ENCODE measurements around the gene C3orf38. TPM values are rescaled to one million over a fixed set of nuclear protein-coding genes. Genes with fewer than 3 reads are reported as not detected.

The C3orf38 gene
- total and polyA plus RNA-seq, 9 of the 15 experiments (the other 6 are each of a cell fraction or from before 2014, with no cell fraction given): 8.7 to 22.1 (median 16.2) TPM

DNA sequence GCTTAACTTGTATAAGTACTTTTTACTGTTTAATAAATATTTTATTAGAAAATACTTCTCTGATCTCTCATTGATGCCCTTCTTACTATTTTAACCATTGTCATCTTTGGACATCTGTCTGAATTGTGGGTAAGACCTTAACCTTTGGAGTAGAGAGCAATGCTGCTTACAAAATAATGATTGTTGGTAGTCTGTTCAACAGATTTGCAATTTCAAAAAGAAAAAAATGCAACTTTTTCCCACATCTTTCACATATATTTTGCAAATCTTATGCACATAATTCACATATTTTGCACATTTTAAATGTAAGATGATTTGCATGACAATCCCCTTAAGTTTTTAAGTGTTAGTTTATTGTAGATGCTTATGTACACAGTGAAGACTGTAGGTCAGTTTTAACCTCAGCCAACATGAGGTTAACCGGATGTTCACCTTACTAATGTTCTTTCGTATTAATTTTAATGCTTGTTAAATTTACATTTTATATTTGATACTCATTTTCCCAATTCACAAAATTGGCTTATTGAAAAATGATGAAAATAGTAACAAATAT is 16.7 kb downstream of the C3orf38 start (continued):
- TF ChIP-seq, protein P1, sequence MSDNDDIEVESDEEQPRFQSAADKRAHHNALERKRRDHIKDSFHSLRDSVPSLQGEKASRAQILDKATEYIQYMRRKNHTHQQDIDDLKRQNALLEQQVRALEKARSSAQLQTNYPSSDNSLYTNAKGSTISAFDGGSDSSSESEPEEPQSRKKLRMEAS (CRISPR knock-in tag; IDR thresholded peaks at IDR 0.05): no peak

DNA sequence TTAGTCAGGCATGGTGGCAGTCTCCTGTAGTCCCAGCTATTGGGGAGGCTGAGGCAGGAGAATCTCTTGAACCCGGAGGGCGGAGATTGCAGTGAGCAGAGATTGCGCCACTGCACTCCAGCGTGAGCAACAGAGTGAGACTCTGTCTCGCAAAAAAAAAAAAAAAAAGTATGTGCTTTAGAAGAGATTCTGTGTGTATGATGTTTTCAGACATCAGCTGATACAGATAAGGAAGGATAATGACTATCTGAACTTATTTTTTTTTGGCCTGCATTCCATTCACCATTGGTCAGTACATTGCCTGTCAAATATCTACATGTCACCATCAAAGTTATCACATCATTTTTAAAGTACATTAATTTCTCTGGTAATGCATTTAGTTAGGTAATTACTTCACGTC is 17.4 kb downstream of the C3orf38 start:
- no peak for DNase-seq (ENCODE audit: extremely low read depth in 1 of 4, low spot score in 3 of 4)
- H3K4me2 ChIP-seq (ENCODE audit: insufficient read depth, low read length): no peak overlapping the region
- no peak for ATAC-seq
- no peak for TF ChIP-seq NR2F6 (CRISPR knock-in tag; IDR thresholded peaks at IDR 0.05)
- TF ChIP-seq, protein P2, sequence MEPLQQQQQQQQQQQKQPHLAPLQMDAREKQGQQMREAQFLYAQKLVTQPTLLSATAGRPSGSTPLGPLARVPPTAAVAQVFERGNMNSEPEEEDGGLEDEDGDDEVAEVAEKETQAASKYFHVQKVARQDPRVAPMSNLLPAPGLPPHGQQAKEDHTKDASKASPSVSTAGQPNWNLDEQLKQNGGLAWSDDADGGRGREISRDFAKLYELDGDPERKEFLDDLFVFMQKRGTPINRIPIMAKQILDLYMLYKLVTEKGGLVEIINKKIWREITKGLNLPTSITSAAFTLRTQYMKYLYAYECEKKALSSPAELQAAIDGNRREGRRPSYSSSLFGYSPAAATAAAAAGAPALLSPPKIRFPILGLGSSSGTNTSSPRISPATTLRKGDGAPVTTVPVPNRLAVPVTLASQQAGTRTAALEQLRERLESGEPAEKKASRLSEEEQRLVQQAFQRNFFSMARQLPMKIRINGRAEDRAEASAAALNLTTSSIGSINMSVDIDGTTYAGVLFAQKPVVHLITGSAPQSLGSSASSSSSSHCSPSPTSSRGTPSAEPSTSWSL (CRISPR knock-in tag; IDR thresholded peaks at IDR 0.05; ENCODE audit: borderline replicate concordance): no peak
- TF ChIP-seq SUPT5H (IDR thresholded peaks at IDR 0.05): no peak
- TF ChIP-seq, protein P3, sequence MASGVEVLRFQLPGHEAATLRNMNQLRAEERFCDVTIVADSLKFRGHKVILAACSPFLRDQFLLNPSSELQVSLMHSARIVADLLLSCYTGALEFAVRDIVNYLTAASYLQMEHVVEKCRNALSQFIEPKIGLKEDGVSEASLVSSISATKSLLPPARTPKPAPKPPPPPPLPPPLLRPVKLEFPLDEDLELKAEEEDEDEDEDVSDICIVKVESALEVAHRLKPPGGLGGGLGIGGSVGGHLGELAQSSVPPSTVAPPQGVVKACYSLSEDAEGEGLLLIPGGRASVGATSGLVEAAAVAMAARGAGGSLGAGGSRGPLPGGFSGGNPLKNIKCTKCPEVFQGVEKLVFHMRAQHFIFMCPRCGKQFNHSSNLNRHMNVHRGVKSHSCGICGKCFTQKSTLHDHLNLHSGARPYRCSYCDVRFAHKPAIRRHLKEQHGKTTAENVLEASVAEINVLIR (CRISPR knock-in tag; IDR thresholded peaks at IDR 0.05): no peak
- intact Hi-C loops (cut with micrococcal nuclease) (no loop called here), in situ Hi-C loops (cut with MboI) (no loop called here)
- CTCF ChIA-PET (ENCODE audit: low intra/inter-chr PET ratio): interaction anchor here (0.7 kb wide), 1 partner anchor 869 kb away, joined by 7 read pairs; no protein-coding TSS in a partner anchor
- no peaks in the 10 kb centered on the region; the same call in 2 of the 3 replicates for H3K79me2 ChIP-seq (ENCODE audit: control insufficient read depth, insufficient read depth, low read length)
- no peak overlapping the region for H3K27ac ChIP-seq (ENCODE audit: extremely low read depth, low read depth, low read length)
- H3K9me3 ChIP-seq (replicated peaks; ENCODE audit: control insufficient read depth, insufficient read depth, low read depth, low read length): no peaks in the 10 kb centered on the region
- POLR2A ChIA-PET: no interaction called here
- no peaks in the 10 kb centered on the region for H4K20me1 ChIP-seq (replicated peaks; ENCODE audit: control insufficient read depth, insufficient read depth, low read length)
- no peak overlapping the region for H3K9ac ChIP-seq (ENCODE audit: insufficient read depth in 1 of 2, low read depth in 2 of 2, low read length in 2 of 2)
- H3K4me3 ChIP-seq: no peak overlapping the region
- no peaks in the 10 kb centered on the region for H3K9me1 ChIP-seq (ENCODE audit: control insufficient read depth, insufficient read depth, low read length)
- no peaks in the 10 kb centered on the region for H3K27me3 ChIP-seq (ENCODE audit: control insufficient read depth in 2 of 2, insufficient read depth in 2 of 2, low read length in 2 of 2)
- no TSS peak for BruUV-seq (replicated peaks)
- no peaks in the 10 kb centered on the region for H3K4me1 ChIP-seq (replicated peaks in 1 of 2; ENCODE audit: control insufficient read depth in 2 of 2, insufficient read depth in 2 of 2, low read length in 2 of 2)
- peaks cover 3% of the 10 kb centered on the region; the same call in 1 of the 3 replicates for H3K36me3 ChIP-seq (ENCODE audit: control insufficient read depth, insufficient read depth, low read length)
- 67% methylated on average over 1 of the region's 6 CpGs for WGBS (ENCODE audit: insufficient coverage, low coverage, missing lambda C conversion rate)
- no peak overlapping the region for H2AFZ ChIP-seq (ENCODE audit: low read depth, low read length)
- FAIRE-seq: no peak
